TTC549 (cell line): ENCODE data around the gene TOP2B.

Experiments
- FAIRE-seq: peaks from 2 replicates; lab custom pipeline; 2012; peaks lifted over from hg19 to GRCh38; lab: Jason Lieb, UNC

TOP2B gene

GRCh38 chr3:25674670-25675069 lies 10.0 kb upstream of the TOP2B start:
- no peak for FAIRE-seq

- no peak for FAIRE-seq
Measured at GRCh38 chr3:25673738-25674298, 9.1 kb upstream of the TOP2B start.

- FAIRE-seq, result no peak
Measured at GRCh38 chr3:25665315-25666280, 891 bp upstream of the TOP2B start.

- FAIRE-seq, result no peak
Measured at GRCh38 chr3:25663869-25664811, 567 bp downstream of the TOP2B start.

GRCh38 chr3:25663347-25663868 lies 1.3 kb downstream of the TOP2B start:
- FAIRE-seq, result no peak

- FAIRE-seq, result no peak
Measured at GRCh38 chr3:25662736-25663320, 1.9 kb downstream of the TOP2B start.

- no peak for FAIRE-seq
Measured at GRCh38 chr3:25661694-25662437, 2.8 kb downstream of the TOP2B start.

- FAIRE-seq, result no peak
Measured at GRCh38 chr3:25658836-25659235, 5.9 kb downstream of the TOP2B start.

- no peak for FAIRE-seq
Measured at GRCh38 chr3:25657293-25657692, 7.4 kb downstream of the TOP2B start.

GRCh38 chr3:25655659-25656058 lies 9.0 kb downstream of the TOP2B start:
- no peak for FAIRE-seq

- no peak for FAIRE-seq
Measured at GRCh38 chr3:25654576-25654975, 10.1 kb downstream of the TOP2B start.

GRCh38 chr3:25653322-25653721 lies 11.4 kb downstream of the TOP2B start:
- no peak for FAIRE-seq

- no peak for FAIRE-seq
Measured at GRCh38 chr3:25652921-25653320, 11.8 kb downstream of the TOP2B start.

GRCh38 chr3:25648925-25649830 lies 15.5 kb downstream of the TOP2B start:
- FAIRE-seq, result no peak

GRCh38 chr3:25648107-25648535 lies 16.6 kb downstream of the TOP2B start:
- FAIRE-seq, result peak; percentile 87

GRCh38 chr3:25635038-25635437 lies 29.7 kb downstream of the TOP2B start:
- FAIRE-seq, result no peak

- no peak for FAIRE-seq
Measured at GRCh38 chr3:25633919-25634318, 30.8 kb downstream of the TOP2B start.

- FAIRE-seq, result no peak
Measured at GRCh38 chr3:25631989-25632388, 32.7 kb downstream of the TOP2B start.

GRCh38 chr3:25621087-25621486 lies 43.6 kb downstream of the TOP2B start:
- no peak for FAIRE-seq

- no peak for FAIRE-seq
Measured at GRCh38 chr3:25620493-25620892, 44.2 kb downstream of the TOP2B start.
